ENCODE measurements around the gene CCDC27.

CCDC27 gene

DNA sequence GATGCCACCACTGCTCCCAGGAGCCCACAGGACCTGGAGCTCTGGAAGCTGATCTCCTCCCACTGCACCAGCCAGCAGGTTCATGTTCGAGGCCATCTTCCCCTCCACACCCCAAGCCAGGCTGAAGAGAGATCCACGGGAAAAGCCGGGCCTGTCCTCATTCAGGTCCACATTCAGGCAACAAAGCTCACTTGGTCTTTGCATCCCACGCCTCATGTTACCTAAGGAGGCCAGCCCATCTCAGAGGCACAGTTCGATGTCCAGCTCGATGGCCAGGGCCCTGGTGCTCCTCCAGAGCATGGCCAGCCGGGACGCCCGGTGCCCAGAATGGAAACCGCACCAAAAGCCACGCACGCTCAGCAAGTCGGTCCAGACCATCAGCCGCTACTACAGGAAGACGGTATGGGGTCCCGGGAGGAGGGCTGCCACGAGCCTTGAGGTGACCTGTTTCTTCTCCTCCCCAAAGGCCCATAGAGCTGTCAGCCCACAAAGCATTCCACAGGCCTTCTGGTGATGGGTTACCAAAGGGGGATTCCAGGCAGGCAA lies at the start of gene CCDC27:
CCDC27 (plus strand) TSS at position 51 of the 546 bp plus-strand sequence; CDS start at position 83, 32 bp downstream.
- DNase-seq = no peak

GRCh38 chr1:3702528-3702927 lies 49.7 kb upstream of the CCDC27 start:
- DNase-seq = no peak

DNA sequence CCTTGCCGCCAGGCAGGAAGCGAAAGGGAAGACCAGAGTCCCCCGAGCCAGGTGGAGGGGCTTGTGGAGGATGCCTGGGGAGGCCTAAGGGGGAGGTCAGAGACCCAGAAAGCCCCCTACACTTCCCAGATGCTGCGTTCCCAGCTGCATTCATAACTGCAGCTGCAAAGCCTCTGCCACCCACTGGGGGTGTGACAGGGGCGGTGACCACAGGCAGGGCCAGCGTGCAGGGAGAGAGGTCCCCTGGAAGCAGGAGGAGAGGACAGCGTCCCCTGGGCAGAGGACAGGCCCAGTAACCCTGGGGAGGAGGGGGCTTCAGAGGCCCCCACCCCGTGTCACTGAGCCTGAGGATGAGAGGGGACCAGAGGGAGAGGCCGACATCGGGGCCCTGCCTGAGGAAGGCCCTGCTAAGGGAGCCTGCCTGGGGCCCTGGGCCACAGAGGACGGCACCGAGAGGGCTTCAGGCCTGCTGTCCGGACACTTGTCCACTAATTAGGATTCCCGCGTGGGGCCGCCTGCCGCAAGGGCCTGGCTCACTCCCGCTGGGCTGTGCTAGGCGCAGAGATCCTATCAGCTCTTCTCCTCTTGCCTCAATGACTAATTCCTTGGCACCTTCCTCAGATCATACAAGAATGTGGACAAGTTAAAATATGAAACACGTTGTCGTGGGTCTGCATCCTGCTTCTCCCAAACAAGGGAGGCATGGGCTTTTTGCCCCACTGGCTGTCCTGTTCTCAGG lies 49.1 kb upstream of the CCDC27 start:
- DNase-seq = no peak

DNA sequence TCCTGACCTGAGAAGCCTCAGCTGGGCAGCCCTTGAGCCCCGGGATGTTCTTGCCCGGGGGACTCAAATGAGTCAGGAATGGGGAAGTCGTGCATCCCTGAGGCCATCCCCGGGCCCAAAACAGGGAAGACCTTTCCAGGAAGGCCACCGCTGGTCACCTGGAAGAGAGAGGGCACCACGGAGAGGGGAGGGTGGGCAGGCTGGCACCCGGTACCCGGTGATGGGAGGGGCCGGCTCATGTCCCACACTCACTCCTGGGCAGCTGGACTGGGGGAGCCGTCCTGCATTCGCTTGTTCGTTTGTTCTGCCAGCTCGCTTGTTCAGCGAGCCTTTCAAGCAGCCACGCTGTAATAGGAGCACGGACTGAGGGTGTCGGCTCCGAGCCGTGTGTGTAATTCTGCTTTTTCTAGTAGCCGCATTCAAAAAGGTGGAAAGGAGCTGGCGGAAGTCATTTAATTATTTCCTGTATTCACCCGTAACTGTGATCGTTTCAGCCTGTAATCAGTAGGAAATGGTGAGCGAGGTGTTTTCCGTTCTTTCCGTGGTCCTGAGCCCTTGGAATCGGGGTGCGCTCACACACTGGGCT lies 48.4 kb upstream of the CCDC27 start:
- DNase-seq = peak; percentile 22

GRCh38 chr1:3705341-3705950 lies 46.8 kb upstream of the CCDC27 start:
- DNase-seq = no peak

DNA sequence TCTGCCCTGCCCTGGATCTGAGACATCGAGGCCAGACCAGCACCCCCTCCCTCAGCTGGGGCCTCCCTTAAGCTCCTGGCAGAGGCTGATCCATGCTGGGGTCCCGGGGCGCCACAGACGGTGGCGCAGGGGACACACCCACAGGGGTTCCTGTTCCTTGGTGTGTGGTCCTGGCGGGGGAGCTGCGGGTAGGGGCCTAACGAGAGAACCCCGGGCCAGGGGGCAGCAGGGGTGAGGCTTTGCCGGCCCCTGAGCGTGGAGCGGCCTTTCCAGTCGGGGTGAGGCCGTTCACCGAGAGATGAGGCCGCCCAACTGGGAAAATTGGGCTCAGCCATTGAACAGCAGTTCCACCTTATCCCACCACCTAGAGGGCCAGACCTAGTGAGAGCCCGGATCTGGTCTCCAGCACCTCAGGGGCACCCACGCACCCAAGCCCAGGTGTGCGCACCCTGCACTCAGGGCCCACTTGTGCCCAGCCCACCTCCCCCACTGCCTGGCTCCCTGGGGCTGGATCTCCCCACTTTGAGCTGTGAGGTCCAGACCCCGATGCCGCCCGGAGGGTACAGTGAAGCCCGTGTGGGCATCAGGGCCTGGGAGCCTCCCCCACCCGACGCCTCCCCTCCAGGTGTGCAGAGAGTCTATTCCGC lies 45.5 kb upstream of the CCDC27 start:
- DNase-seq = no peak

GRCh38 chr1:3707298-3707938 lies 44.8 kb upstream of the CCDC27 start:
- DNase-seq = no peak

- no peak for DNase-seq
Measured at GRCh38 chr1:3707939-3708328, 44.3 kb upstream of the CCDC27 start.

GRCh38 chr1:3708791-3709190 lies 43.5 kb upstream of the CCDC27 start:
- DNase-seq = no peak

- no peak for DNase-seq
Measured at GRCh38 chr1:3710251-3710650, 42.0 kb upstream of the CCDC27 start.

GRCh38 chr1:3711381-3711779 lies 40.9 kb upstream of the CCDC27 start:
- DNase-seq = no peak

DNA sequence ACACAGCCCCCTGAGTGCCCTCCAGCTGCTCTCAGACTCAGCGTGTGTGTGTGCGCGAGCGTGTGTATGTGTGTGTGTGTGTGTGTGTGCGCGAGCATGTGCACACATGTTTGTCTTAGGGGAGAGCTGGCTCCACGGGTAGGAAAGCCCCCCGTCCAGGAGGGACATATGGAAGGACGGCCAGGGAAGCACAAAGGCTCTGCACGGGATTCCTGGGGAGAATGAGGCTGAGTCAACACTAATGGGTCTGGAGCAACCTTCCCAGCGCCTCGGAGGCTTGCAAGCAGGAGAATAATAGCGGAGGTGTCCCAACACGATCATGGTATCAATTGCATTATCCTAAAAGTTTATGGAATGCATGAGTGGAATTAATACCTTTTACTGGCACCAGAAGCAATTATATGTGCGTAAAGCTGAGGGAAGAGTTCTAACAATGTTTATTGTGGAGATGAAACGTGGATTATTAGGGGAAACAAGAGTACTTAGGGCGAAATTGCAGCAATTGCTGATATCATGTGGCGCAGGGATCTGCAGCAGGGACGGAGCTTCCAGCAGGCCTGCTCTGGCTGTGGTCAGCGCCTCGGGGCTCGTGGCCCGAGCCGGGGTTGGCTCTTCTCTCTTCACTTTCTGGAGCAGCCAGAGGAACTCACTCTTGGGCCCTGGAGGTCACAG lies 40.3 kb upstream of the CCDC27 start:
- no peak for DNase-seq

DNA sequence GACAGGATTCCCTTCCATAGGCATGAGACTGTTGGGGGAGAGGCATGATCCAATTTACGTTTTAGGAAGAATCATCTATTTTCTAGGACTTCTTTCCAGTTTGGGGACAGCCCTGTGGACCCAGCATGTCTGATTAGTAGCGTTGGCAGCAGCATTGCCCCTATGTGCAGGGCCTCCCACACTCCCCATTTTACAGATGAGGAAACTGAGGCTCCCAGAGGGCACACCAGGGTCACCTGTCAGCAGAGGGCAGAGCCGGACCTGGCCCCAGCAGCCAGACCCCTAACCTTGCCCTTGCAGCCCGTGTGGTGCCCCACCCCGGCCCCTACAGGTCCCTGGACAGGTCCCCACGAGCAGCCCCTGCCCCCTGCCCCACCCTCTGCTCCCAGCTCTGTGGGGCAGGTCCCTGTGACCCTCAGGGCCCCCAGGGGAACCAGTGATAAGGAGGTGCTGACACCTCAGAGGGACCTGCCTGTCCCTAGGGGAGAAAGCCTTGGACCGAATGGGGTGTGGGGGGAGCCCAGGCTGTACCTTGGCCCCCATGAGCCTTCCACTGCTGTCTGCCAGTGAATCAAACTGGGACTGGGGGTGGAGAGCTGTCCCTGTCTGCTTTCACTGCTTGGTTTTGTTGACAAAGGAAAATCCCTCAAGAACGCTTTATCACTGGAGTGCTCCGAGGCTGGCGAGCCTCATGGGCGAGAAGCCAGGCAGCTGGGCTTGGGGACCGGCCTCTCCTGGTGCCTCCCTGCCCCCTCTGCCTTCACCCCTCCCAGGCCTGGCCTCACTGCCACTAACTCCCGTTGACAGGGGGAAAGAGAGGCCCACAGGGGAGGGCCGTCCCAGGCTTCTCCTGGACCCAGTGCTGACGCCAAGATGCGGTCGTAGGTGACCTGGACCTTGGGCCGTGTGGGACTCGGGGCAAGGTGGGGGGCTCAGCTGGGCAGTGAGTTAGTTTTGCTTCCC lies 39.4 kb upstream of the CCDC27 start:
- DNase-seq = no peak

GRCh38 chr1:3713840-3714239 lies 38.4 kb upstream of the CCDC27 start:
- DNase-seq = no peak

- DNase-seq = no peak
Measured at GRCh38 chr1:3714284-3714741, 37.9 kb upstream of the CCDC27 start.

- DNase-seq = no peak
Measured at GRCh38 chr1:3714814-3715213, 37.4 kb upstream of the CCDC27 start.

GRCh38 chr1:3716351-3716750 lies 35.9 kb upstream of the CCDC27 start:
- no peak for DNase-seq

DNA sequence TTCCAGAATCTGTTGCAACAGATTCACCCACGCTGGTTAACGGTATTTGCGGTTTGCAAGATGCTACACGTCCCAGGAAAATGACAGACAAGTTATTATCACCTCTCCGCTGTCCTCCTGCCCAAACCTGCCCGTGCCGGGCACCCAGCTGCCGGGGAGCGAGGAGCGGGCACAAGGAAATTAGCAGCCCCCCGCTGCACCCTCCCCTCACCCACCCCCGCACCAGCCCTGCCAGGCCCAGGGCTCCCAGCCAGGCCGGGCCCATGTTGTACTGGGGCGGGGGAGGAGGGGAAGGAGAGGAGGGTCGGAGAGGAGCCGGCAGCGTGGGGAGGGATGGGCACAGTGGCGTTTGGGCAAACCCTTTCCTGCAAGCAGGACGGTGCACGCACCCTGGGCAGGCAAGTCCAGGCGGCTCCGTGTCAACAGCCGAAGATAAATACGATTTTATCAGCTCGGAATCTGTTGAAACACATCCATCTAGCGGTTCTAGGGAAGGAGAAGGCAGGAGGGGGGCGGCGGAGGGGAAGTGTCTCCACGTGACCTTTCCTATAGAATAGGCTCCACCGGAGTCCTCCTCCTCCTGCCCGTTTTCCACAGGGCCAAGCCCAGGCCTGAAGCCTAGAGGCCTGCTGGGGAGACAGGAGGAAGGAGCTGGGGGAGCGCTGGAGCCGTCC lies 35.1 kb upstream of the CCDC27 start:
- no peak for DNase-seq

DNA sequence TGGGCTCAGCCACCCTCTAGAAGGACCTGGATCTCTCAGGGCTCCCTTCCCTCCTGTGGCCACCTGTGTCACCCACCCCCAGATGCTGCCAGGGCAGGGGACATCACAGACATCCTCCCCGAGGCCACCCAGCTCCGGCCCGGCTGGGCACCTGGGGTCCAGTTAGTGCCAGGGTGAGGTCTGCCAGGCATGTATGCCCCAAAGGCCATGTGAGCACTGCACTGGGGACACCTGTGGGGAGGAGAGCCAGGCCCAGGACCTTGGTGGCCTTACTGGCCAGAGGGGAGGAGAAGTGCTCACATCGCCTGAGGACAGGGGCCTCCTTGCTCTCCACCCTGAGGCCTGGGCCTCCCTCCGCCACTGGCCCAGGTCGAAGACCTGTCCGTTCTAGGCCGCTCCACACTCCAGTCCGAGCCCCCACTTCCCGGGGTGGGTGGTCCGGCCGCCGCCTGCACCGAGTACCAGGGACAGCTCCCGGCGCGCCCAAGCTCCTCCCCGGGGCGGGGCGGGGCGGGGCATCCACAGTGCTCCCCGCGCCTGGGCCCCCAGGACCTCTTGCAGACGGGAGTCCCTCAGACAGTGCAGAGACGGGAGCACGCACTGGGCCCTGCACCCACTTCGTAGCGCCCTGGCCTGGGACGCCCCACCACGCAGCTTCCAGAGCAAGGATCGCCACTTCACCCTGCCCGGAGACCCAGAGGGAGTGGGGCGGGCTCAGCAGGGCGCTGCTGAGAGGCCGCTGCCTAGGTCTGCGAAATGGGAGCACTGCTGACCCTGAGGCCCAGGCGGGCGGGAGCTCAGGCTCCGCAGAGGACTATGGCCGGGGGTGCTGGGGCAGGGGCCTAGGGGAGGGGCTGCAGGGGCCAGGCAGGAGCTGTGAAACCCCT lies 34.3 kb upstream of the CCDC27 start:
- no peak for DNase-seq
